GM06990 (cell line): Measurements from ENCODE around the gene C2CD2.

Experiments
- DNase-seq: peaks from one replicate; pipeline ENCODE4 v3.0.0-alpha.2; 2011; ENCODE audit not compliant: insufficient read length; ENCODE audit errors: extremely low read depth
- H3K27me3 ChIP-seq: replicated peaks from 2 replicates; pipeline ENCODE4 v1.6.0; 2011; ENCODE audit warnings: low read length; ENCODE audit not compliant: control insufficient read depth, insufficient read depth
- H3K36me3 ChIP-seq: 2 replicates; pipeline ENCODE4 v1.5.1; 2011; ENCODE audit warnings: low read length; ENCODE audit not compliant: control insufficient read depth, insufficient read depth
- H3K4me3 ChIP-seq: replicated peaks from 2 replicates; pipeline ENCODE4 v1.5.1; 2011; ENCODE audit warnings: low read depth, mild to moderate bottlenecking, control low read depth, low read length
- TF ChIP-seq, protein P1 (sequence below): IDR thresholded peaks from 2 replicates; pipeline ENCODE4 v1.5.1; 2011; ENCODE audit warnings: low read length, control low read depth, mild to moderate bottlenecking, inconsistent platforms; ENCODE audit not compliant: insufficient read depth, poor library complexity, severe bottlenecking

Gene C2CD2

DNA sequence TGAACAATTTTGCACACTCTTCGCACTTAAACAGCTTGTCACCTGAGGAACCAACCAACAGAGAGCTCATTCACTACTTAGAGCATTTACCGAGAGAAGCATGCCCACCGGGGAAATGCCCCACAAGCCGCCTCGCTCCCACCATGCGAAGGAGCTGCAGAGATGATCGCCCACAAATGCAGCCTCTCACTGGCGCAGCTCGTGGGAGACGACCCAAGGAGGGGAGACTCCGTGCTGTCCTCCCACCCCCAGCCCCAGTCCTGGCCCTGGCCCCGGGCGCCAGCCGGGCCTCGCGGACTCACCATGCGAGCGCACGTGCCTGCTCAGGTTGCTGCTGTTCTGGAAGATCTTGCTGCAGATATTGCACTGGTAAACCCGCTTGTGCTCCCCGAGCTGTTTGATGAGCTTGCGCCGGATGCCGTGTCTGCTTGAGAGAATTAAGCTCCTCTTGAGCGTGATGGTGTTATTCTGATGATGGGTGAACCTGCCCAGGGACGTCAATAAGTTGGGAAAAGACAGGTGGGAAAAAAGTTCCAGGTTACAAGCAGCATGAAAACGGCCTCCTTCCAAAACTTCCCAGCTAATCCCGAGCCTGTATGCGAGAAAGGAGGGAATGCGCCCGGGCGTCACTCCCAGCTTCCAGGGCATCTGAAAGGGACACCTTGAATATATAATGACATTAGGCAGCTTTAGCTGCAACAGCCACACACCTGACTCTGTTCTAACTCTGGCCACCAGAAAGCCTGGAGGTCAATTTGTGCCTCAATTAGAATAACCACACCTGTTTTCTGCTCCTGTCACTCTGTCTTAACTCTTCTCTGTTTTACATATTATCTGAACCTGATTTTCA, 117.4 kb downstream of the C2CD2 start:
- DNase-seq, result no peak
- TF ChIP-seq, protein P1, sequence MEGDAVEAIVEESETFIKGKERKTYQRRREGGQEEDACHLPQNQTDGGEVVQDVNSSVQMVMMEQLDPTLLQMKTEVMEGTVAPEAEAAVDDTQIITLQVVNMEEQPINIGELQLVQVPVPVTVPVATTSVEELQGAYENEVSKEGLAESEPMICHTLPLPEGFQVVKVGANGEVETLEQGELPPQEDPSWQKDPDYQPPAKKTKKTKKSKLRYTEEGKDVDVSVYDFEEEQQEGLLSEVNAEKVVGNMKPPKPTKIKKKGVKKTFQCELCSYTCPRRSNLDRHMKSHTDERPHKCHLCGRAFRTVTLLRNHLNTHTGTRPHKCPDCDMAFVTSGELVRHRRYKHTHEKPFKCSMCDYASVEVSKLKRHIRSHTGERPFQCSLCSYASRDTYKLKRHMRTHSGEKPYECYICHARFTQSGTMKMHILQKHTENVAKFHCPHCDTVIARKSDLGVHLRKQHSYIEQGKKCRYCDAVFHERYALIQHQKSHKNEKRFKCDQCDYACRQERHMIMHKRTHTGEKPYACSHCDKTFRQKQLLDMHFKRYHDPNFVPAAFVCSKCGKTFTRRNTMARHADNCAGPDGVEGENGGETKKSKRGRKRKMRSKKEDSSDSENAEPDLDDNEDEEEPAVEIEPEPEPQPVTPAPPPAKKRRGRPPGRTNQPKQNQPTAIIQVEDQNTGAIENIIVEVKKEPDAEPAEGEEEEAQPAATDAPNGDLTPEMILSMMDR, result no peak
- H3K4me3 ChIP-seq, result no peak overlapping the region

DNA sequence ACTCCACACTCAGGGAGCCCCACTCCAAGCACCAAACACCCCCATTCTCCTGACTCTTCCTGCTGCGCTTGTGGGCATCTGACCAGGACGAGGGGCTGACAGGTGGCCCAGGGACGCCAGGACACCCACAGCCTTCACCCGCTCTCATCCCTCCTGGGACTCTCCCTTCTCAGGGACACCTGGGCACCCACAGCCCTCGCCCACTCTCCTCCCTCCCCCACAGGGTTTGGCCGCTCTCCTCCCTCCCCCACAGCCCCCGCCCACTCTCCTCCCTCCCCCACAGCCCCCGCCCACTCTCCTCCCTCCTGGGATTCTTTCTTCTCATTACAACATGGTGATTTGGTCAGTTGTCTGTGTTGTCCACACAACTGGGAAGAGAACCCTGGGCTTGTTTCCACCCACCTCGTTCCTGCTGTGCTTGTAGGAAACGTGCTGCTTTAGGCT, 118.1 kb downstream of the C2CD2 start:
- peaks cover 31% of the 10 kb centered on the region for H3K36me3 ChIP-seq
- DNase-seq, result no peak
- no peaks in the 10 kb centered on the region for H3K27me3 ChIP-seq
- TF ChIP-seq, protein P1, result no peak
- no peak overlapping the region for H3K4me3 ChIP-seq

More for the DNA sequence above, 117.4 kb downstream of the C2CD2 start:
- H3K36me3 ChIP-seq, result peaks cover 31% of the 10 kb centered on the region
- no peaks in the 10 kb centered on the region for H3K27me3 ChIP-seq
